NCI-H2107 (cell line): ENCODE results near the gene PLA2G2D.

ENCODE experiments used
- DNase-seq: peaks from one replicate; lab custom pipeline; 2025; lab: John Stamatoyannopoulos, UW

PLA2G2D gene

DNA sequence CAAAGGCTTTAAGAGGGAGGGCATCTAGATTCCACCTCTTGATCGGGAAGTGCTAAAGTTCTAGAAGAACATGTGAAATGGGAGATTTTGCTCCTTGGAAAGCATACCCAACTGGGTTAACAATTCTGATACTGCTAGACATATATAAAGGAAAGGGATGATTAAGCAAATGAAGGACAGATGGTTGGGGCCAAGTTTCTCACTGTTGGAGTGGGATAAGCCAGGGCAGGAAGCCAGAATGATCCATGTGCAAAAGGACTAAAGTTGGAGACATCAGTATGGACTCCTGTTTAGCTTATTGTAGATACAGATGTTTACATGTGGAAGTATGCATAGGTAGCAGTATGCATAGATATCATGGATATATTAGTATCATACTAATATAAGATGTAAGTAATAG lies 32.5 kb downstream of the PLA2G2D start:
- no peak for DNase-seq

DNA sequence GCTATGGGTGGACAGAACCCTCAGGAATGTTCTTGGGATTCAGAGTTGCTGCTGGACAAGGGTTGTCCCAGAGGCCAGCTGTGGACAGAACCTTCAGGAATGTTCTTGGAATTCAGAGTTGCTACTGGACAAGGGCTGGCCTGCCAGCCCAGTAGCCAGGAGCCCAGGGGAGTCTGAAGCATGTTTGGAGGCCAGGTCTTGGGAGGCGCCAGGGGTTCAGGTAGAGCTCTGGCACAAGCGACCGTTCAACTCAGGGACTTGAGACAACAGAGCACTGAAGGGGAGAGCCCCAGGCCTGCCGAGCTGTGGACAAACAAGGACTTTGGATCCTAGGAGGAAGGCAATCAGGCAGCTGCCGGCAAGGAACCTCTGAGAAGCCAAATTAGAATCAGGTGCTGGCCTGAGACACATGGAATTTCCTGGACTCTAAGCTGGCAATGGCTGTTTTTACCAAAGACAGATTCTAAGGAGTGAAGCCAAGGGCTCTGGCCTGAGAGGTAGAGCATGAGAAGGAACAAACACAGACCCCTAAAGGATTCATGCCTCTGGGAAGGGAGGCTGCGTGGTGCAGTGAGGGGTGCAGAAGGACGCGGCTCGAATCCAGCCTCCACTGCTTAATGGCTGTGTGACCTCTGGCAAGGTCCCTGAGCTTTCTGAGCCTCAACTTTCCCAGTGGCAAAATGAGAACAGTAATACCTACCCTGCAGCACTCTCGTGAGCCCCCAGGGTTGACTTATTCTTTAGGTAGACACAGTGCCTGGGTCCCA lies 36.0 kb downstream of the PLA2G2D start:
- no peak for DNase-seq

DNA sequence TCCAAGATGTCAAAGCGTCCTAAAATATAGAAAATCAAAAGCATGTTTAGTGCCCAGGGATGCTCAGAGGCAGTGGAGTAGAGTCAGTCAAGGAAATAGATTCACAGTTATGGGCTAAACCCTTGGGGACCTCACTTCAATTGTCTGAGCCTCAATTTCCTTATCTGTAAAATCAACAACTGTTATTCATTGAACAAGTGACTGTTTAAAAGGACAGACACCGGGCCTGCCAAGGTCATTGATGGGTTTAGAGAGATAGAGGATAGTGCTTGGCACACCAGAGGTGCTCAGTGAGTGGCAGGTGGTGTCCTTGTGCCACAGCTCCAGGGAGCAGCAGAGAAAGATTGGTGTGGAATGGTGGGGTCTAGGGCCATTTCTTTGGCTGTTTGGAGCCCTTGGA lies 36.6 kb downstream of the PLA2G2D start:
- DNase-seq, result no peak

DNA sequence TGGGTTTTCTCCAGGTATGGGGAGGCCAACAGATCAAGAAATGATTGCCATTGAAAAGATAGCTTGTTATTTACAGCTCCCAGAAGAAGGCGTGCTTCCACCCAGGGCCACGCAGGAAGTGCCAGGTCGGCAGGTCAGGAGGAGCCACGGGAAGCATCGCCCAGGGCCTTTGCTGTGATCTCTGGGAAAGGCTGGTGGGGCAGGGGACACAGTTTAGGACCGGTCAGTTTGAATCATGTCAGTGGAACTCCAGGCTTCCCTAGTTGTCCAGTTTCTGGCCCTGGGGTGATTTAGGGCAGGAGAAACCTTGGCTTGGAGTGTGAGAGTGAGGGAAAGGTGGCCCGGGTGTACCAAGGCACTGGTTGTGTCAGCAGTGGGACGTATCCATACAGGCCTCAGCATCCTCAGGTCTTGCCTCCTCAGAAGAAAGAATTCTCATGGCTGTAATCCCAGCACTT lies 38.0 kb downstream of the PLA2G2D start:
- no peak for DNase-seq

DNA sequence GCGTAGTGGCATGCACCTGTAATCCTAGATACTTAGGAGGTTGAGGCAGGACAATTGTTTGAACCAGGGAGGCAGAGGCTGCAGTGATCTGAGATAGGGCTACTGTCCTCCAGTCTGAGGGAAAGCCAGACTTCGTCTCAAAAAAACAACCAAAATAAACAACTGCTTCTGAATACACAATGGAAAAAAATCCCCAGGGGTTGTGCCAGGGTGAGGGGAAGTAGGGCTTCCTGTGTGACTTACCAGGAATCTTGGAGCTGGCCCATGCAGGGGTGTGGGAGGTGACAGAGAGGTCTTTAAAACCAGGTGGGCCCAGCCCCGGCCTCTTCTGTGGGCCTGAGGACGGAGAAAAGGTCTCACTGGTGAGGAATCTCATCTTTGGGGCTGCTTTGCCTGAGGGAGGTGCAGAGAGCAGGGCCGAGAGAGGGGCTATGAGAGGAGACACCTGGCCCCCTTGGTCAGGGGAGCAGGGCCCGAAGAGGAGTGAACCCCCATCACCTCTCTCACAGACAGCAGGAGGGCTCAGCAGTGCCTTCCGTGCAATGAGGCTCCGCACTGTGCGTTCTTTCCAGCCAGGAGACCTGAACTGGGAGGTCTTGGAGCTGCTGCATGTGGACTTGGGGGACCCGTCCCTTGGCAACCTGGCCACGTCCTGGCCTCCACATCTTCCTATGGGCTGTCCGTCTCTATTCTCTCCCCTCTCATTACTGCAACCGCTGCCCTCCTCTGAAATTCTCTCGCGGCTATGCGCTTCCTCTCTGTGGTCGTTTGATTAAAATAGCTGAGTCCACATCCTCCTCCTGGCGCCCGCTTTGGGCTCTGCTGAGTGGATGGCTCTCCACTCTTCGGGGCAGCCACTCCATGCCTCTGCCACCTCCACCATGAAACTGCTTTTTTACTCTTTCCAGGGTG lies 38.6 kb downstream of the PLA2G2D start:
- DNase-seq, result no peak

DNA sequence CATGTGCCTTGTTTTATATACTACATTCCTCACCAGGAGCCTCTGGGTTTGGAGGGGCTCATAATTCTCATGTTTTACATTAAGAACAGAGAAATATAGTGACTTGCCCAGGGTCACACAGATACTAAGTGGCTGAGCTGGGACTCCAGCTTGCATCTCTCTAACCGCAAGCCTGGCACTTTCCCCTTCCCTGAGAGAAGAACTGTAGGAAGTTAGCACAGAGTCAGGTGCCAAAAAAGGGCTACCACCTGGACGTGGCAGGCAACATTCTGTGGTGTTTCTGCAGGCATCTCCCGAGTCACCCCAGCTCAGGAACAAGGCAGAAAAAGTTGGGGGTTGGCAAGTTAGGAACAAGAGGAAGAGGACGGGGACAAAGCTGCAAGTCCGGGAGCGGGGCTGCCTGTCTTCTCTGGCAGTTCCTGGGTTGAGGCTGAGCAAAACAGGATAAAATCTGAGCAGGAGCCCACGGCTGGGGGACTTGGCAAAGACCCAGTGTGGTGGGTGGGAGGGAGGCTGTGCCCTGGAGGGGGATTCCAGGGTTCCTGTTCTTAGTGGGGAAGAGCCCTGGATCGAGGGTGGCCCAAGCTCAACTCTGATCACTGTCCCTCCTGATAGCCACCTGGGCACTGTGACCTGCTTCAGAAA lies 39.6 kb downstream of the PLA2G2D start:
- DNase-seq, result no peak

DNA sequence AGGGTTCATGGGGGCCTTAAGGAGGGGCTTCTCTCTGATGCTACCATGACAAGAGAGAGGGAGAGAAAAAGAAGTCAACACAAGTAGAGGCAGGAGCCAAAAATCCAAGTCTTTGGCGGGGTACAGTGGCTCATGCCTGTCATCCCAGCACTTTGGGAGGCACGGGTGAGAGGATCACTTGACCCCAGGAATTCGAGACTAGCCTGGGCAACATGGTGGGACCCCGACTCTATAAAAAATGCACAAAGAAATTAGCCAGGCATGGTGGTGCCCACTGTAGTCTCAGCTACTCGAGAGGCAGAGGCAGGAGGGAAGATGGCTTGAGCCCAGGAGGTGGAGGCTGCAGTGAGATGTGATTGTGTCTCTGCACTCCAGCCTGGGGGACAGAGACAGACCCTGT lies 40.6 kb downstream of the PLA2G2D start:
- DNase-seq, result no peak

DNA sequence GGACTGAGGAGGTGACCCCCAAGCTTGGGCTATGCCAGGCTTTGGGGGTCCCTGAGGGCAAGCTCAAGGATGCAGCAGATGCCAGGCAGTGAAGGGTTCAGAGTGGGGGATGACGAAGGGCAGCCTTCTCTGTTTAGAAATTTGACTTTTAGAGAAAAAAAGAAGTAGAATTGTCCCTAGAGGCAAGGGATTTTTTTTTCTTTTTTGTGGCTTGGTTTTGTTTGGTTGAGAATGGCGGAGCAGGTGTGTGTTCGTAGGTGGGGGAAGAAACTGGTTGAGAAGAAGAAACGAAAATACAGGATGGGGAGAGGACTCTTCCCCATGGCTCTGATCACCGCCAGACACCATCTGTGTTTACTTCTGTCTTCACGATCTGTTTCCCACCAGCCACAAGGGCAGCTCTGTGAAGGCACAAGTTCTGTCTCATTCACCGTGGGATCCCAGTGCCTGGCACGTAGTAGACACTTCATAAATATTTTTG lies 41.1 kb downstream of the PLA2G2D start:
- DNase-seq, result no peak

DNA sequence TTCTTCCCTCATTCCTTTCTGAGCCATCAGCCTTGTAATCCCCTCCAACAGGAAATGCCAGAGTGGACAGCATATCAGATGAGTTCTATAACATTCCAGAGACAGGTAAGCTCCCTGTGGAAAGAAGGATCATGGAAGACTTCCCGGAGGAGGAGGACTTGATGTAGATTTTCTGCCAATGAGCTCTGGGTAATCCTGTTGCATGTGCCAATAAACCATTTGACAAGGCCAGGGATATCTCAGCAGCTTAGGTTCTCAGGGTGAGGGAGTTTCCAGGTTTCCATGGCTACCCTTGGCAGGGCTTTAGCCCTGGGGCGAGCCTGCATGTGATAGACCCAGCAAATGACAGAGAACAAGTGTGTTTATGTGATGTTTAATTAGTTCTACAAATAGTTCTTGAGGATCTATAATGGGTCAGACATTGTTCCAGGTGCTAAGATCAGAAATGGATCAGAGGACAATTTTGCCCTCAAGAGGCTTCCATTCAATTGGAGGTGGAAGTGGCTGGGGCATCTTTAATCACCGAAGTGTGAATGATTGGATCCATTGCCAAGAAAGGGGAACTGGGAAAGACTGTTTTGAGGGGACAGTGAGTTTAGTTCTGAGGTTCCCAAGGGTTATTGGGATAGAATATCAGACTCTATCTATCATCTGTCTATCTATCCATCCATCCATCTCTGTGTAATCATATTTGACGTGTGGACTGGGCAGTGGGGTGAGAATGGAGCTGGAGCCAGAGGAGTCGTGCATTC lies 42.5 kb downstream of the PLA2G2D start:
- no peak for DNase-seq

DNA sequence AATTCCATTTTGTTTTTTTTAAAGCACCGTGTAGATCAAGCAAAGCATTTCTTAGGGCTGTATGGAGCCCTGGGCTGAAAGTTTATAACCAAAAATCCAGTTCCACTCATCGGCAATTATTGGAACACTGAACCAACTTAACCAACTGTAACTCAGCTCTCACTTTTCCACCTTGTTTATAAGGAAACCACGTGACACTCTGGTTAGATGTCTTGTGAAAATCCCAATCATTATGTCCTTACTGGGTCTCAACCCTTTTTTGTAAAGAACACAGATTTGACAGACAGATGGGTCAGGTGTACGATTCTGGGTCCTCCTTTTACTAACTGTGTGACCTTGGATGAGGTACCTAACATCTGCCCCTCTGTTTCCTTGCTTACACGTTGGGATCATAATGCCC lies 43.1 kb downstream of the PLA2G2D start:
- no peak for DNase-seq

DNA sequence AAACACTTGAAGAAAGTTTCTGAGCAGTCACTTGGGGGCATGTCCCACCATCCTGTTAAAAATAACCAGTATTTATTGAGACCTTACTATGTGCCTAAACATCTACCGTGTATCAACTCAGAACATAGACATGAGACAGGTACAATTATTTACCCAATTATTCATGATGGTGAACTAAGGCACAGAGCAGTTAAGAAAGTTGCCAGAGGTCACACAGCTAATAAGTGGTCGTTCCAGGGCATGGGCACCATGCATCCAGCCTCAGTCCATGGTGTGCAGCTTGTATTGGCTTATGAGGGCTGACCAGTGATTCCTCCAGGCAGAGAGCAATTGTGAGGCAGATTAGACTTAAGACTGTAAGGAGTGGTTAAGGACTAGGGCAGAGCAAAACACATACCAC lies 44.0 kb downstream of the PLA2G2D start:
- DNase-seq, result no peak

DNA sequence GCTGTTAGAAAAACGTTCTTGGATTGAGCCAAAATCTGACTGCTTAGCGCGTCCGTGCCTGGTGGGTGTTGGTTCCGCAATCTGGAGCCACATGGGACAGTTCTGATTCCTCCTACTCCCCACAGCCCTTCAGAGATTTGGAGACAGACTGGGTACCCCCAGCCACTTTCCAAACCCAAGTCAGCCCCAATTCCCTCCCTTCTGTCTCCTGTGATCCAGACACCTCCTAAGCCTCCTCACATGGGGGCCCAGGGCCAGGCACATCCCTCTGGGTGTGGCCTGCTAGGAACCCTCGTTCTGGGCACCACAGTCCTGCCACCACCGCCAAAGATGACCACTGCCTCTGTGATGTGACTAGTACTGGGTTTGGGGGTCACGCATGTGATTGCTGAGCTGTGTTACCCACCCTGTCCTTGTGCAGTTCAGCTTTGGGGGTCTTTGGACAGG lies 44.6 kb downstream of the PLA2G2D start:
- no peak for DNase-seq

DNA sequence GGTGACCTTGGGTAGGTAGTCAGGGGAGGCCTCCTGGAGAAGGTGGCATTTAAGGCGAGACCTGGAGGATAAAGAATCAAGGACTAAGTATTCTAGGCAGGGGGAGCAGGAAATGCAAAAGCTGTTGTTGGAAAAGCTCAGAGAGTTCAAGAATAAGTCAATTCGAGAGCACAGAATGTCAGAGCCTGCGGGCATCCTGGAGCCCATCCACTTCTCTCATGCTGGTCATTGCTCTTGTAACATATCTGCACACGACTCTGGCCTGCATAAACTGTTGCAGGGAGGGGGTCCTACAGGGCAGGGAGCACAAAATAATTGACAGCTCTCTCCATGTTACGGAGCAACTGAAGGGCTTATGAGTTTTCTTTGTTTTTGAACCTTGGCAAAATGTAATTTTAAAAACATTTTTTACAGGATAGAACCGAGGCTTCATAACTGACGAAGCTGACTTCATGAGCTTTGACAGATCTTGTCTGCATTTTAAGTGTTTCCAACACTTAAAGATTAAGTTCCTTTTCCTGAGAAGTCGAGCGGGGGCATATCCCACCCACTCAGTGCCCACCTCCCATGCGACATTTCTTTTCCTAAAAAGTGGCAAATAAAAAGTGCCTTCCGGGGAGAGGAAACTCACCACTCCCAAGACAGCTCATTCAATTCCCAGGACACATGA lies 45.1 kb downstream of the PLA2G2D start:
- no peak for DNase-seq

DNA sequence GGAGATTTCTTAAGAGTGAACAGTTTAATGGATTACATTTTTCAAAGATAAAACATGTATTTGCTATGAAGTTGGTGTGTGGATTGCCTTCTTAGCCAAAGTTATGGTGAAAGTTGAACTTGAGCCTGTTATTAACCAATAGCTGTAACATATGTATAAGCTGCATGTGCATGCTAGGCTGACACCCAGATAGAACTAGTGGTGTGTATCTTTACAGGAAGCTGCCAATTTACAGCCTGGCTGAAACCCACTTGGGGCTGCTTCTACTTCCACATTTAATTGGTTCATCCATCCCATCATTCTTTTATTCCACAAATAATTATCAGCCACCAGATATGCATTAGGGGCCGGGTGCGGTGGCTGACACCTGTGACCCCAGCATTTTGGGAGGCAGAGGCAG lies 46.1 kb downstream of the PLA2G2D start:
- DNase-seq, result no peak

DNA sequence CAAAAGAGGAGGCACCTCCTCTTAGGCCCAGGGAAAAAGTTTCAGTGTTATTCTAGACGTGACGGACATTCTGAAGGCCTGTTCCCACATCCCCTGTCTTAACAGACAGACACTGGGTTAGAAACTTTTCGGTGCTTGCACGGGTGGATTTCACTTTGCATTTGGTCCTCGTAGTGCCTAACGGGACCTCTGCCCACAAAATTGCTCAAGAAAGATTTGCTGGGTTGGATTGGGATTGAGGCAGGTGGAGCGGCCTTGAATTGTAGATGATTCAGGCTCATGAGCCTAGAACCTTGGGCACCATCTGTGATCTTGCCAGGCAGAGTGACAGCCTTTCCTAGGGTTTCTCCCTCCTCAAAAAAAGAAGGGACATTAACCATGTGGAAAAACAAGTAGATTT lies 46.6 kb downstream of the PLA2G2D start:
- DNase-seq, result no peak

DNA sequence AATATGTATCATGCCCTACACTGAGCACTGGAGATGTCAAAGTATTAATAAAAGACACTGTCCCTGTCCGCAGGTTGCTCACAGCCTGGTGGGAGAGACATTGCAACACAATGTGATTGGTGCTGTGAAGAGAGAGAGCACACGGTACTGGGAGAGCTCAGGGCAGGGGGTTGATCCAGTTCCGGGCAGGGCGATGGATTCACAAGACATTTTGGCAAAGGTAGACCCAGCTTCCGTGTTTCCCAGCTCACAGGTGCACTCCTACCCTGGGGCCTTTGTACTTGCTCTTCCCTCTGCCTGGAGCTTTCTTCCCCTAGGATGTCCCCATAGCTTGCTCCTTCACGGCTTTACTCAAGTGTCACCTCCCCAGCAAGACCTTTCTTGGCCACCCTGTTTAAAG lies 47.9 kb downstream of the PLA2G2D start:
- DNase-seq, result no peak

DNA sequence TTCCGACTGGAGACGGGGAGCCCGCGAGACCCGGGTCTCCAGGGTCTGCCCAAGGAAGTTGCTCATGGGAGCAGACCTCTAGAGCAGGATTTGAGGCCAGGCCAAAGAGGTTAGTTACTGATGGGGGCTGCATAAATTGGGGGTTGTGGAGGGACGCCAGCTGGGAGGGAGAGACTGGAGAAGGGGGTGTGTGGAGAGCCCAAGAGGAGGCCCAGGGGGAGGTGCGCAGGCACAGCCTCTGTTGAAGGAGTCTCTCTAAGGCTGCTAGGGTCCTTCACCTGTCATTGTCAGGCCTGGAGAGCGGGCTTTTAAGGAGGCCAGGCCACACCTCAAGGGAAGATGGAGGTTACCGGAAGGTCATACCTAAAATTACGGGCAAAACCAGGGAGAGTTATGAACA lies 49.0 kb downstream of the PLA2G2D start:
- DNase-seq, result no peak

DNA sequence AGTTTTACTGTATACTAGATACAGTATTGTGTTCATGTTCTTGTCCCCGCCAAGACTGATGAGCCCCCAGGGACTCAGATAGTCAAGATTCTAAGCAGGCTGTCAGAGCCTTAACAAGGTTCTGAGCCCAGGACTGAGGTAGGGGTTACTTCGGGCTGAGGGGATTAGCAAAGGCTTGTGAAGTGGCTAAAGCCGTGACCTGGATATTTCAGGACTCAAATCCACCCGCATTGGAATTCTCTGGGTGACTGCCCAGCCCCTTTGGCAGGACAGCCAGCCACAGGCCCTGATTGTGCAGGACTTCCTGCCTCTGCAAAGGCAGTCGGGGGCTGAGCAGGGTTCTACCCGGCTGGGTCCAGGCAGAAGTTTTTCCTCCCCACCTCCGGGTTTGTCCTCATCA lies 49.5 kb downstream of the PLA2G2D start, which contains the start of gene PLA2G5:
PLA2G5 (plus strand) TSS at position 321 of the 400 bp plus-strand sequence. CDS start 14,637 bp downstream, outside the sequence.
- DNase-seq, result no peak

DNA sequence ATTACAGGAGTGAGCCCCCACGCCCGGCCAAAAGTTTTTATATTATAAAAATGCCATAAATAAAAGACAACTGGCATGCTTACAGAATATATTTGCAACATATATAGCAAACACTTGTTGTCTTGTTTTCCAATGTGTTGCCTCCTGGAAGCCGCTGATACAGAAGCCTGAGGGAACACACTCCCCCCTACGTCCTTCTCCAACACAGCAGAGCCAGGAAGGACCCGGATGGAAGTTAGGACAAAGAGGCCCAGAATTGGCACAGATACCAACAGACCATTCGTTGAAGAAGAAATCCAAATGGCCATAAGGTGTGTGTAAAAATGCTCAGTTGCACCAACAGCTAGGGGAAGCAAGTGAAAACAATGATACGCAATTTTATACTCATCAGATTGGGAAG lies 50.6 kb downstream of the PLA2G2D start:
- DNase-seq, result no peak

DNA sequence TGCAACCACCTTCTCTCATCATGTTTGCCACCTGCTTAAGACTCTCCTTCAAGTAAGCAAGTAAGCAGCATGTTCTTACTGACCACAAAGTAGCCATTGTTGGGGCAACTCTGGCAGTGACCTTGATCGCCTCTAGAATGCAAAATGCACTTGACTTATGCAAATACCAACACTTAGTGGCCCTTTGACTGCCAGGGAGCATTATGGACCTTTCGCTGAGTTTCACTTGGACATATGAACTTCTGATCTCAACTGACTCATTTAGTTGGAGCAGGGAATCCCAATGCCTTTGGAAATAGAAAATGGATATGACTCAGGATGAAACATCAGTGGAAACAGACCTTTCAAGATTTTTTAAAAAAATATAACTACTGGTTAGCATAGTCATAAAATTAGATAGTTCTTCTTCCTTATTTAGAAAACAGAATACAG lies 55.5 kb downstream of the PLA2G2D start:
- DNase-seq, result no peak
